ENCODE data around the gene CYP2W1.
"Not testable (repeated sequence)": the region's sequence is repeated elsewhere in the genome, so short reads cannot be mapped to it uniquely, and the experiment has no call there.

Gene CYP2W1

DNA sequence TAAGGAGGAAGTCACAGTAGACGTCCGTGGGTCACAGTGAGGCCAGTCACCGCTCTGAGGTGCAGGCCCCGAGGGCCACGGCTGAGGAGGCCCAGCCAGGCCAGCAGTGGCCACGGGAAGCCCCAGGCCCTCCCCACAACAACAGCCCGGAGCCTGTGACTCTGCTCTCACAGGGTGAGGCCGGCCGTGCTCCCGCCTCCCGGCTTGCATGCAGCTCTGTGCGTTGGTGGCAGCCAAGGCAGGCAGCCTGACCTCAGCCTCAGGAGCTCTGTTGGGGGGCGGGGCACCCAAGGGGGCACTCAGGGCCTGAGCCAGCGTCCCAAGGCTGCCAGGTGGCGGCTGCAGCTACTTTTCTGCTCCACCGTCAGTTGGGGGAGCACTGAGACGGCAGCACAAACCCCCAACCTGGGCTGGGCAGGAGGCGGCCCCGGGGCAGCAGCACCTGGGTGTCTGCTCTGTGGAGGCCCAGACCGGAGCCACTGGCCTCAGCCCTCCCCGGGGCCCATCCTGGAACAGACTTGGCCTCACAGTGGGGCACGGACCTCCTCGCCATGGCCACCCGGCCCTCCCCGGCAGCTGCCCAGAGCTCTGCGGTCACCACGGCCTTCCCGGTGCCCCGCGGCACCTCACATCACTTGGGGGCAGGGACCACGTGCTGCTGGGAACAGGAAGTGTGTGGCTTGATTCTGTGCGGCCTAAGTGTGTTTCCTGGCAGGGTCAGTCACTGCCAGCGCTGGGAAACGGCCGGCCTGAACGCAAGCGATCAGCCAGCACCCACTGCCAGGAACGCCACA is 13.3 kb downstream of the CYP2W1 start:
- in situ Hi-C loops (cut with MboI; ENCODE audit: low sequenced_read_pairs), result no loop called here

DNA sequence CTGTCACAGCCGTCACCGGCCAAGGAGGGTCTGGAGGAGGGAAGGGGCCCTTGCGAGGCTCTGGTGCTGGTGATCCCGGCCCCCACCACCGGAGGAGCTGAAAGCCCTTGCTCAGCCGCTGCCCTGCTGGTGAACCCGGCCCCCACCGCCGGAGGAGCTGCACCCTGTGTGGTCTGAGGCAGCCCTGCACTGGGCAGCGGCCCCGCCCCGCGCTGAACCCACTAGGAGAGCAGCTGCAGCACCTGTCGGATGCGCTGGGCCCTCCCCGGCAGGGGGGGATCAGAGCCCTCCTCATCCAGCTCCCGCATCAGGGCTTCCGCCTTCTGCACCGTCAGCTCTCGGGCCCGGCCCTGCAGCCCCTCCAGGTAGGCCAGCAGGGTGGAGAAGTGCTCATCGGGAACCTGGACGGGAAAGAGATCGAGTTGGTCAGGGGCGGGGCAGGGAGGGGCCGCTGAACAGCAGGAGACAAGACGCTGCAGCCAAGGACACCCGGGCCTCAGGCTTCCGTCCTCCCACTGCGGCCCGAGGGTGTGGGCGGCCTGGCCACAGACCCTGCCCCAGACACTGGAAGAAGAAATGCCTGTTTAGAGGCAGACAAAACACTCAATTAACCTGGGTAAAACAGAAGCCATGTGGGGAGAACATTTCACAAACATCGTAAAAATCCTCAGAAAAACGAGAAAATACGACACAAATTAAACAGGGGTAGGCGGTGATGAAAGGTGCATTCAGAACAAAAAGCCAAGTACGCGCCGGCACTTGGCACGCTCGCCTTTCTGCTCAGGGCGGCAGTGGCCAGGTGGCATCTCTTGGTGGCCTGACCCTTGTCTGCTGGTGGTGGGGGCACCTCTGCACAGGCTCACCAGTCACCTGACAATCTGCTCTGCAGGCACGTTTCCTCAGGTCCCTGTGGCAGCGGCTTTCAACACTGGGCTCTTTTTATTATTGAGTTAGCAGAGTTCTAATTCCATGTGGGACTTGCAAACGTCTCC is 14.7 kb downstream of the CYP2W1 start:
- in situ Hi-C loops (cut with MboI; ENCODE audit: low sequenced_read_pairs), result no loop called here

DNA sequence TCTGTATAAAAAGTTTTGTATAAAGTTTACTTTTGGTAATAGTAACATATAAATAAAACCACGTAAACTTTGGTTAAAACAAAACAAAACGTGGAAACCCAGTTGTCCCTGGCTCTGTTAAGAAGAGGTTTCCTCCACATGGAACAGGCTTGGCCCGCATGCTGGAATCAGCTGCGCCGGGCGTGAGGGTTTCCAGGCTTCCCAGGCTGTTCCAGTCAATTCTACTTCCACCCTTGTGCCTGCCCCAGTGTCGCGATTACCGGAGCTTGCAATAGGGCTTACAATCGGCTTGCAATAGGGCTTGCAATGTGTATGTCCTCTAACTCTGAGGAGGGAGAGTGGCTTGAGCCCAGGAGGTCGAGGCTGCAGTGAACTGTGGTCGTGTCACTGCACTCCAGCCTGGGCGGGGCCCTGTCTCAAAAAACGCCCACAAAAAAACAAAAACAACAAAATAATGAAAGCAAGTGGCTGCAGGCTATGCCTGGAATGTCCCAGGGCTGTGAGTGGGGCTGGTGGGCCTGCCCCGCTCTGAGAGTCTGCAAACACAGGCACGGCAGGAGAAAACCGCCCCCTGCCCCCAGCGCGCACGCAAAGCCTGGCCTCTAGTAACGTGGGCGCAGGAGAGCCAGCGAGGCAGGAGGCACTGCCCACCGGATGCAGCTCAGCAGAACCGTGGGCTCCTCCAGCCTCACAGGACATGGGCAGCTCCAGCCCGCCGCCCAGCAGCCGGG is 16.3 kb downstream of the CYP2W1 start:
- in situ Hi-C loops (cut with MboI; ENCODE audit: low sequenced_read_pairs), result no loop called here

DNA sequence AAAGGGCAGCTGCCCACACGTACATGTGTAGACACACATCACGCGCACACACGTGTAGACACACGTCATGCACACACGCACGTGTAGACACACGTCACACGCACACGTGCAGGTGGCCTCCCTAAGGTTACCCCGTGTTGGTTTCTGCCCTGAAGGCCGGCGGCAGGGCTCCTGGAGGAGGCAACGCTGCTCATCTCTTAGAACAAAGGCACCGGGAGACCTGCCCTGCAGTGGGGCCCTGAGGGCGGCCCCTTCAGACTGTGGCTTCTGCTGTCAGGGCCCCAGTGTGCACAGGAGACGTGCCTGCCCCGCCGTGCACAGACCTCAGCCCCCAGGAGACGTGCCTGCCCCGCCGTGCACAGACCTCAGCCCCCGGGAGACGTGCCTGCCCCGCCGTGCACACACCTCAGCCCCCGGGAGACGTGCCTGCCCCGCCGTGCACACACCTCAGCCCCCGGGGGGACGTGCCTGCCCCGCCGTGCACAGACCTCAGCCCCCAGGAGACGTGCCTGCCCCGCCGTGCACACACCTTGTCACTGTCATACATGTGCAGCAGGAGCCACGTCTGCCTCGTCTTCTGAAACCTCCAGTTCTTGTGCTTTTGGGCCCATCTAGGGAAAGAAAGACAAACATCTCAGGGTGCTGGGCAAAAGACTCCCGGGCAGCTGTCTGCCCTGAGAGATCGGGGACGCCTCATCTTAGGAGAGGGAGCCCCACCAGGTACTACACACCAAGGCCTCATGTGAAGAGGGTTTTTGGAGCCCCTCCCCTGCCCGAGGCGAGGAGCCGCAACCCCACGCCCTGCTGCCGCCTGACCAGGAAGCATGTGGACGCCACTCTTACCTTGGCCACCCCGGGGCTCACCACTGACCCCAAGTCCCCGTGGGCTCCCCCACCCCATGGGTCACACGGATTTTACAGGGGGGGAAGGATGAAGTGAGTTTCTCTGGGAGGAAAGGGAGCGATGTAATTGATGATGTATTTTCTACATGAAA is 17.3 kb downstream of the CYP2W1 start:
- in situ Hi-C loops (cut with MboI; ENCODE audit: low sequenced_read_pairs), result no loop called here

DNA sequence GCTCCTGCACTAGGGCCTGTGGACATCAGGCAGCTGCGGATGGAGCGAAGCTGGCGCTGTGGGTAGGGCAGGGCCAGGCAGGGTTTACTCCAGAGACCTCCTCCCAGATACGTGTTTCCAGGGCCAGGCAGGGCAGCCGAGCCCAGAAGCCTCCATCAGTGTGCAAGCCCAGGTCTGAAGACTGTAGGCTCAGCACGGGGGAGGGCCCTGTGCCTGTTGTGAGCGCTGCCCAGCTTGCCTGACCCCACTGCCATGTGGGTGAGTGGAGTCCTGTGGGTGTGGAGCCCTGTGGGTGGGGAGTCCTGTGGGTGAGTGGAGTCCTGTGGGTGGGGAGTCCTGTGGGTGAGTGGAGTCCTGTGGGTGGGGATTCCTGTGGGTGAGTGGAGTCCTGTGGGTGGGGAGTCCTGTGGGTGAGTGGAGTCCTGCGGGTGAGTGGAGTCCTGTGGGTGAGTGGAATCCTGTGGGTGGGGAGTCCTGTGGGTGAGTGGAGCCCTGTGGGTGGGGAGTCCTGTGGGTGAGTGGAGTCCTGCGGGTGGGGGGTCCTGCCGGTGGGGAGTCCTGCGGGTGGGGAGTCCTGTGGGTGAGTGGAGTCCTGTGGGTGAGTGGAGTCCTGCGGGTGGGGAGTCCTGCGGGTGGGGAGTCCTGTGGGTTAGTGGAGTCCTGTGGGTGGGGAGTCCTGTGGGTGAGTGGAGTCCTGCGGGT is 18.2 kb downstream of the CYP2W1 start:
- in situ Hi-C loops (cut with MboI; ENCODE audit: low sequenced_read_pairs), result not testable (repeated sequence)

DNA sequence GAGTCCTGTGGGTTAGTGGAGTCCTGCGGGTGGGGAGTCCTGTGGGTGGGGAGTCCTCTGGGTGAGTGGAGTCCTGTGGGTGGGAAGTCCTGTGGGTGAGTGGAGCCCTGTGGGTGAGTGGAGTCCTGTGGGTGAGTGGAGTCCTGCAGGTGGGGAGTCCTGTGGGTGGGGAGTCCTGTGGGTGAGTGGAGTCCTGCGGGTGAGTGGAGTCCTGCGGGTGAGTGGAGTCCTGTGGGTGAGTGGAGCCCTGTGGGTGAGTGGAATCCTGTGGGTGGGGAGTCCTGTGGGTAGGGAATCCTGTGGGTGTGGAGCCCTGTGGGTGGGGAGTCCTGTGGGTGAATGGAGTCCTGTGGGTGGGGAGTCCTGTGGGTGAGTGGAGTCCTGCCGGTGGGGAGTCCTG is 19.0 kb downstream of the CYP2W1 start:
- in situ Hi-C loops (cut with MboI; ENCODE audit: low sequenced_read_pairs), result not testable (repeated sequence)

DNA sequence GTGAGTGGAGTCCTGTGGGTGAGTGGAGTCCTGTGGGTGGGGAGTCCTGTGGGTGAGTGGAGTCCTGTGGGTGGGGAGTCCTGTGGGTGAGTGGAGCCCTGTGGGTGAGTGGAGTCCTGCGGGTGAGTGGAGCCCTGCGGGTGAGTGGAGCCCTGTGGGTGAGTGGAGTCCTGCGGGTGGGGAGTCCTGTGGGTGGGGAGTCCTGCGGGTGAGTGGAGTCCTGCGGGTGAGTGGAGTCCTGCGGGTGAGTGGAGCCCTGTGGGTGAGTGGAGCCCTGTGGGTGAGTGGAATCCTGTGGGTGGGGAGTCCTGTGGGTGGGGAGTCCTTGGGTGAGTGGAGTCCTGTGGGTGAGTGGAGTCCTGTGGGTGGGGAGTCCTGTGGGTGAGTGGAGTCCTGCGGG is 19.5 kb downstream of the CYP2W1 start:
- in situ Hi-C loops (cut with MboI; ENCODE audit: low sequenced_read_pairs), result not testable (repeated sequence)

DNA sequence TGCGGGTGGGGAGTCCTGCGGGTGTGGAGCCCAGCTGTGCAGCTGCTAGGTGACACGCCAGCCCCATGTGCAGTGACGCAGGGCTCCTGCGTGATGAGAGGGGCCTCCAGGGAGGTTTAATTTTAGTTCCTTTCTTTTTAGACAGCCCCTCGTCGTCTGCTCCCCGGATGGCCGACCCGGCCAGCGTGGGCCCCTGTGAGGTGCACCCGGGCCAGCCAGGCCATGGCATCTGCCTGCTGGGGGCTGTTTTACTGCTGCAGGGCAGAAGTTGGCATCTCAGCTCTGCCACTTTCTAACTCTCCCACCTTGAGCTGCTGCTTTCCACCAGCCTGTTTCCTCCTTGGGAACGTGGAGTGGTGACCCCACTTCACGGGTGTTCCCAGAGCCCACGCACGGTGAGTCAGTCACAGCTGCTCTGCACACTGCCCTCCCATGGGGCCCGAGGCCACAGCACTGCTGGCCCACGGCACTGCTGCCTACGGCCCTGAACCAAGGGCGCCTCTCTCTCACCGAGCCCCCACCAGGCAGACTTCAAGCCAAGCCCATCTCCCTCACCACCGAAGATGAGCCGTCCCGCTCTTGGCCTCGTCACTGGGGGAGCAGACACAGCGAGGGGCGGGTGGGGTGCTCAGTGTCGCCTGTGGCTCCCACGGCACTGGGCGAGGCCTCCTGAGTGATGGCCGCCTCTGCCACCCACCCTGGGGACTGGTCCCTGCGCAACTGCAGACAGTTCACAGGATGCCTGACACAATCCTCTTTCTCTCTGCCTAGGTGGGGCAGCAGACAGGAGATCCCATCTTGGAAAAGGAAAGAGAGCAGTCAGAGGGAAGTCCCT is 21.3 kb downstream of the CYP2W1 start:
- in situ Hi-C loops (cut with MboI; ENCODE audit: low sequenced_read_pairs), result no loop called here

DNA sequence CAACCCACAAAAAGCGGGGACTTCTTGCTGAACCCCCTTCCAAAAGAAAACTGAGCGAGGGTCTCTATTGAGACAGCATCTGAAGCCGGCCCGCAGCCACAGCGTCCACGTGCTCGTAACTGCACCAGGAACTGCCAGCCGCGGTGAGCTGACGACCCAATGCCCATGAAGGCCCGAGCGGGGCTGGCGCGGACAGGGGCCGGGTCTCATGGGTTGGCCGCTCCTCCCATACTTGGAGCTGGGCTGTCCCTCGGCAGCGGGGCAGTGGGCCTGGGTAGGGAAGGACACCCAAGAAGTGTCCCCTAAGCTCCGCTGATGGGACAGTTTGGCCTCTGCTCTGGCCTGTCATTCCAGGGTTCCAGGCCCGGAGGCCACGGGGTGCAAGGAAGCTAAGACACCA is 22.3 kb downstream of the CYP2W1 start:
- in situ Hi-C loops (cut with MboI; ENCODE audit: low sequenced_read_pairs), result no loop called here

DNA sequence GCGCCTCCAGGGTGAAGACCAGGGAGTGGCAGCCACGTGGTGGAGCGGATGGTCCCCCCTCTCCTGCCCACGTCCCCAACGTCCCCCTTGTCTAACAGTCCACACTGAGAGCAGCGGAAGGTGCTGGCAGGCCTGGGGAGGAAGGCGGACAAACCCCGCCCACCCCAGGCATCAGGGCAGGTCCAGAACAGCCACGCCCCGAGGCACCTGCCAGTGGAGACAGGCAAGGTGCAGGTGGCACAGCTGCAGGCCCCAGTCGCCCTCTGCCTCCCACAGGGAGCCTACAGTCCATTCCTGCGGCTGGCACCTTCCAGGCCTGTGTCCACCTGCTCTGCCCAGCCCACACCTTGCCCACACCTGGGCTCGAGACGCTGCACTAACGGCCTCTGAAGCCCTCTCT is 24.9 kb downstream of the CYP2W1 start:
- in situ Hi-C loops (cut with MboI; ENCODE audit: low sequenced_read_pairs), result no loop called here

DNA sequence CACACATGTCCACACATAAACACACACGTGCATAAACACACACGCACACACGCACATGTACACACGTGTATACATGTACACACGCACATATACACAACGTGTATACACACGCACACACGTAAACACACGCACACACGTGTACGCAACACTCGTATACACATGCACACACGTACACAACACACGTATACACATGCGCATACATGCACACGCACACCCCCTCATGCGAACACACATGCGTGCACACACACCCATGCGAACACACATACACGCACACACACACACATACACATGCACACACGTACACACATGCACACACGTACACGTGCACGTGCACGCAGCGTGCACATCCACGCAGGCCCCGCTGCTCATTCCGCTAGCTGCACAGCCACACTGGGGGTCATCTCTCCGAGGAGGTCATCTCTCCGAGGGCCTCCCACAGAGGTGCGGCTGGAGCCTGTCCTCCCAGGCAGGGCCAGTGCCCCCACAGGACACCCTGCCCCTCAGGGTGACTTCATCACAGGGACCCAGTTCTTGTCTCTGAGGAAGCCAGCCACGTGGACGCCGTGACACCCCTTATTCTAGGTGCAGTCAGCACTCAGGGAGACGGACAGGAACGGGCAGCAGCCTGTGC is 25.9 kb downstream of the CYP2W1 start:
- in situ Hi-C loops (cut with MboI; ENCODE audit: low sequenced_read_pairs), result no loop called here

DNA sequence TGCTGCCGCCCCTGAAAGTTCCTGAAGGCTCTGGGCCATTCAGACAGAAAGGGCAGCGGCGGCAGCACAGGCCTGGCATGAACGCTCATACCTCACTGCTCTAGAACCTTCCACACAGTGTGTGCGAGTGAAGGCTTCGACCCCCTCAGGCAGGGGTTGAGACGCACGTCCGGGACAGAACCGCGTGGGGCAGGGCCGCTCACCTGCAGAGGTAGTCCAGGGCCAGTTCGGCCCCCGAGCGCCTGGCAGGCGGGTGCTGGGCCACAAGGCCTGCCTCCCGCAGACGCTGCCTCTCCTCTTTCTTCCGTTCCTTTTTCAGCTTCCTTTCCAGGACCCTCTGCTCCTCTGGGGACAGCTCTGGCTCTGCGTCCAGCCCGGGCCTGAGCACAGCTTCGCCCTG is 26.8 kb downstream of the CYP2W1 start:
- in situ Hi-C loops (cut with MboI; ENCODE audit: low sequenced_read_pairs), result no loop called here

DNA sequence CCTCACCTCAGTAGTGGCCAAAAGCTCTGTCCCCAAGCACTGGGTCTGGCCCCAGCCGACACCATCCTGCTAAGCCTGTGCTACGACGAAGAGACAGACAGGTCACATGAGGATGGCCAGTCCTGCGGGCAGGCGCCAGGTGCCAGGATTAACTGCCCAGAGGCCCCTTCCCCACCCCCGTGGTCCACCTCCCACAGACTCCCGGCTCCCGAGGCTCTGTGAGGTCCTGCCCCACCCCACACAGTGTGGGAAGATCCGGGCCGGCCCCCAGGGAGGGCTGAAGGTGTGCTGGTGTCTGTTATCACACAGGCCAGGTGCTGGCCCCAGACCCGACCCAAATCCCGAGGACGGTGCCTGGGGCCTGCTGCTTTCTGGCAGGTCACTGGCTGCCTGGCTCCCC is 27.2 kb downstream of the CYP2W1 start:
- in situ Hi-C loops (cut with MboI; ENCODE audit: low sequenced_read_pairs), result no loop called here

DNA sequence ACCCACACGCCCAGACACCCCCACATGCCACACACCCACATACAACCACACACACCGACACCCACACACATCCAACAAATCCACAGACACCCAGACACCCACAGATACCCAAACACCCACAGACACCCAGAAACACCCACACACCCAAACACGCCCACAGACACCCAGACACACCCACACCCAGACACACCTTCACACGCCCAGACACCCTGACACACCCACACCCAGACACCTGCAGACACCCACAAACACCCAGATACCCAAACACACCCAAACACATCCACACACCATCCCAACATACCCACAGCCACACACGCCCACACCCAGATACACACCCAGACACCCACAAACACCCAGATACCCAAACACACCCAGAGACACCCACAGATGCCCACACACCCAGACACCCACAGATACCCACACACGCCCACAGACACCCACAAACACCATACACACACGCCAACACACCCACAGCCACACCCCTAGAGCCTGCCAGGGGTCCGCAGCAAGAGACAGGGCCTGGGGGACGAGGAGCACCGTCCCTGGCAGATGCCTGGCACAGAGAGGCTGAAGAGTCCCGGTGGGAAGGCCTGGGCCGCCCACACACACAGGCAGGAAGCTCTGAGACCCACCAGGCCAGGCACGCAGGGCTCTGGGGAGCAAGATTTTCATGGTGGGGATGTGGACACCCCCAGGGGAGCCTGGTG is 28.5 kb downstream of the CYP2W1 start:
- in situ Hi-C loops (cut with MboI; ENCODE audit: low sequenced_read_pairs), result no loop called here

DNA sequence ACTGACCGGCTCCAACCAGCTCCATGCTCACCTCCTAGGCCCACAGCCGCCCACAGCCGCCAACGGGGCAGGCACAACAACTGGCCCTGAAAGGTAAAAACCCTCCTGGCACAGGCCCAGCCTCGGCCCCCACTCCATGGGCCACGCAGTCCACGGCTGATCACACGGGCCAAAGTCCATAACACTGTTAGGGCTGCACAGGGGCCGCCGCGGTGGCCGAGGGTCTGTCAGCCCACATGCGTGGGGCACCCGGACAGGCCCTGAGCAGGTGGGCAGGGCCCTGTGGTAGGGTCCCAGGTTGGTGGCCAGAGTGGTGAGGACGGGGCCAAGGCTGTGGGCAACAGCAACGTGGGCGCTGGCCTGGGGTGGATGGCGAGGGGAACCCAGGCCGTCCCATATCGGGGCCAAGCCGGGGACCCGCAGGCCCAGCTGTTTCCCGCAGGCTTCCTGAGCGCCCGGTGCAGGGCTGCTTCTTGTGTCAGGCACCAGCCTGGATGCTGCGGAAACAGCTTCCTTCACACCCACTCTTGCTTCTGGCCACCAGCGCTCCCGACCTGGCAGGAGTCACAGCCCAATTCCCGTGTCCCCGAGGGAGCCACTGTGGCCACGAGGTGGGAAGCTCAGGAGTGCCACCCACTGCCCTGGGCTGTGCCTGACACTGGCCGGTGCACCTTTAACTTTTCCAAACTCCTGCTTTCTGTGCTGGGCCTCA is 29.2 kb downstream of the CYP2W1 start:
- in situ Hi-C loops (cut with MboI; ENCODE audit: low sequenced_read_pairs), result no loop called here

DNA sequence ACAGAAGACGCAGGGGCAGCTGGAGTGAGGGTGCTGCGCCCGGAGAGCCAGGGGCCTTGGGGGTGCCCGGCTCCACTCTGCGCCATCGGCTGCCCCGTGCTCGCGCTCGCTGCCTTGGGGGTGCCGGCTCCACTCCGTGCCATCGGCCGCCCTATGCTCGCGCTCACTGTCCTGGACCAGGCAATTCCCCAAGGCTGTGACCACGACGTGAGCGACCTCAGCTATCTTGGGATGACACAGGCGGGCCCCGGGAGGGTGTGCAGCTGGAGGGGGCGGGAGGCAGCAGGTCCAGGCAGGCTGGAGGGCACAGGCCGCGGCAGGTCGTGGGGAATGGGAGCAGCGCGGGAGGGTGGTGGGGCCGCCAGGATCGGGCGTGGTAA is 29.7 kb downstream of the CYP2W1 start:
- in situ Hi-C loops (cut with MboI; ENCODE audit: low sequenced_read_pairs), result no loop called here

DNA sequence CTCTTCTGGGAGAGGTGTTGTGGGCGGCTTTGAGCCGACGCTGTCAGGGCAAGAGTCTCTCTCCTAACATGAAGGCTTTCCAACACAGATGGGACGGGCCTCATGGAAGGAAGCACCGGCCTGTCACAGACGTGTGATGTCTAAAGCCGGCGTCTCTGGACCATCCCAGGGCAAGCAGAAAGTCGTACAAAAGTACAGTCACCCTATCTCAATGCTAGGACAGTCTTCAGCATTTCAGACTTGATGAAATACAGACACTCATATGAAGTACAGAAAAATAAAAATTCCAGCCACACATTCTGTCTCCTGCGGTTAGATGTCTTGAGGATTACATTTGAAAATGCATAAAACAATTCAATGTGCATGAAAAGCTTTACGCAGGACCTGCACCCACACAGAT is 30.6 kb downstream of the CYP2W1 start:
- in situ Hi-C loops (cut with MboI; ENCODE audit: low sequenced_read_pairs), result no loop called here

Data from hTERT RPE-1 (cell line).